Skeletal muscle tissue (tissue), 4 donors: Measurements from ENCODE around the gene EXOC3L4. TPM values are rescaled to one million over a fixed set of nuclear protein-coding genes. Genes with fewer than 3 reads are reported as not detected.
"Not testable (repeated sequence)": the region's sequence is repeated elsewhere in the genome, so short reads cannot be mapped to it uniquely, and the experiment has no call there.

ENCODE experiments used
- H3K27ac ChIP-seq: one replicate; pipeline ENCODE4 v1.7.0; 2013; ENCODE audit warnings: mild to moderate bottlenecking, low read depth, low read length, inconsistent platforms
- H3K27me3 ChIP-seq, 3 donors: one replicate each; pipeline ENCODE4 v1.7.0; 2013; ENCODE audit warnings: low read length in 3 of 3; ENCODE audit not compliant: control insufficient read depth in 3 of 3, insufficient read depth in 3 of 3
- H3K36me3 ChIP-seq, 3 donors: one replicate each; pipeline ENCODE4 v1.7.0; 2013; ENCODE audit warnings: low read length in 3 of 3; ENCODE audit not compliant: control insufficient read depth in 3 of 3, insufficient read depth in 3 of 3
- H3K4me1 ChIP-seq, 3 donors: one replicate each; pipeline ENCODE4 v1.7.0; 2013; ENCODE audit warnings: low read length in 3 of 3, mild to moderate bottlenecking in 3 of 3; ENCODE audit not compliant: control insufficient read depth in 3 of 3, insufficient read depth in 3 of 3
- H3K4me3 ChIP-seq, 3 donors: one replicate each; pipeline ENCODE4 v1.7.0; 2013; ENCODE audit warnings: low read length in 3 of 3
- H3K9ac ChIP-seq, 3 donors: one replicate each; pipeline ENCODE4 v1.7.0; 2013; ENCODE audit warnings: low read length in 3 of 3, mild to moderate bottlenecking in 3 of 3, moderate library complexity in 2 of 3, low read depth in 1 of 3
- H3K9me3 ChIP-seq, 3 donors: one replicate each; pipeline ENCODE4 v1.7.0; 2013; ENCODE audit warnings: low read length in 3 of 3; ENCODE audit not compliant: control insufficient read depth in 3 of 3
- total RNA-seq: library from RNA; depleted of rRNA; stranded (reverse); fragments of >200 nt; gene quantifications from one replicate; pipeline ENCODE4 v1.2.3, GENCODE V29; 2014
- donor health status: Osteomylitis.

Gene EXOC3L4
- total RNA-seq, 1 donor from 2014 or later, result 0.52 TPM

GRCh38 chr14:103146141-103146709 lies 51.7 kb downstream of the EXOC3L4 start:
- H3K9ac ChIP-seq, result no peak overlapping the region
- no peak overlapping the region for H3K27ac ChIP-seq
- H3K4me1 ChIP-seq, result peaks cover 0 to 6% (median 4%) of the 10 kb centered on the region in 3 donors
- H3K9me3 ChIP-seq, result no peaks in the 10 kb centered on the region
- no peak overlapping the region for H3K4me3 ChIP-seq
- no peaks in the 10 kb centered on the region for H3K36me3 ChIP-seq
- peaks cover 5 to 15% (median 8%) of the 10 kb centered on the region in 3 donors for H3K27me3 ChIP-seq

GRCh38 chr14:103149351-103150237 lies 55.1 kb downstream of the EXOC3L4 start:
- Histone ChIP-seq H3K27ac (no peak overlapping the region), H3K4me1 (peaks cover 3% of the 10 kb centered on the region in 3 donors), H3K36me3 (no peaks in the 10 kb centered on the region), H3K27me3 (peaks cover 0 to 6% (median 2%) of the 10 kb centered on the region in 3 donors), H3K9me3 (no peaks in the 10 kb centered on the region), H3K4me3 (no peak overlapping the region), H3K9ac (no peak overlapping the region)

GRCh38 chr14:103151270-103151945 lies 56.9 kb downstream of the EXOC3L4 start:
- Histone ChIP-seq H3K27ac (no peak overlapping the region), H3K4me3 (no peak overlapping the region), H3K9me3 (no peaks in the 10 kb centered on the region), H3K9ac (no peak overlapping the region), H3K27me3 (peaks cover 0 to 2% (median 2%) of the 10 kb centered on the region in 3 donors), H3K36me3 (no peaks in the 10 kb centered on the region), H3K4me1 (peaks cover 19 to 21% (median 19%) of the 10 kb centered on the region in 3 donors)

- H3K9me3 ChIP-seq, result no peaks in the 10 kb centered on the region
- H3K9ac ChIP-seq, result peak overlapping the region in 1 of 3 donors; percentile 60
- H3K36me3 ChIP-seq, result no peaks in the 10 kb centered on the region
- no peak overlapping the region for H3K4me3 ChIP-seq
- H3K27me3 ChIP-seq, result no peaks in the 10 kb centered on the region
- H3K4me1 ChIP-seq, result peaks cover 27 to 28% (median 28%) of the 10 kb centered on the region in 3 donors
- H3K27ac ChIP-seq, result no peak overlapping the region
Measured at GRCh38 chr14:103155010-103155409, 60.5 kb downstream of the EXOC3L4 start.

GRCh38 chr14:103155416-103155815 lies 60.9 kb downstream of the EXOC3L4 start:
- peak overlapping the region in 1 of 3 donors; percentile 60 for H3K9ac ChIP-seq
- H3K9me3 ChIP-seq, H3K4me3 ChIP-seq, H3K27ac ChIP-seq, H3K36me3 ChIP-seq, H3K27me3 ChIP-seq: not testable (repeated sequence)
- H3K4me1 ChIP-seq, result peaks cover 27 to 28% (median 28%) of the 10 kb centered on the region in 3 donors

GRCh38 chr14:103155826-103156394 lies 61.4 kb downstream of the EXOC3L4 start:
- Histone ChIP-seq H3K4me3 (no peak overlapping the region), H3K9ac (peak overlapping the region in 1 of 3 donors; percentile 60), H3K4me1 (peaks cover 28 to 30% (median 30%) of the 10 kb centered on the region in 3 donors), H3K27me3 (no peaks in the 10 kb centered on the region), H3K36me3 (no peaks in the 10 kb centered on the region), H3K27ac (no peak overlapping the region), H3K9me3 (no peaks in the 10 kb centered on the region)

- Histone ChIP-seq H3K9me3 (no peaks in the 10 kb centered on the region), H3K4me3 (no peak overlapping the region), H3K36me3 (no peaks in the 10 kb centered on the region), H3K4me1 (peaks cover 34 to 37% (median 35%) of the 10 kb centered on the region in 3 donors), H3K27me3 (no peaks in the 10 kb centered on the region), H3K27ac (no peak overlapping the region), H3K9ac (peak overlapping the region in 1 of 3 donors; percentile 60)
Measured at GRCh38 chr14:103156651-103157378, 62.3 kb downstream of the EXOC3L4 start.

GRCh38 chr14:103157969-103158368 lies 63.4 kb downstream of the EXOC3L4 start:
- H3K9ac ChIP-seq, result no peak overlapping the region
- no peaks in the 10 kb centered on the region for H3K36me3 ChIP-seq
- no peak overlapping the region for H3K27ac ChIP-seq
- H3K4me1 ChIP-seq, result peaks cover 34 to 37% (median 35%) of the 10 kb centered on the region in 3 donors
- no peaks in the 10 kb centered on the region for H3K27me3 ChIP-seq
- H3K4me3 ChIP-seq, result no peak overlapping the region
- H3K9me3 ChIP-seq, result no peaks in the 10 kb centered on the region

- H3K4me1 ChIP-seq, result peaks cover 34 to 37% (median 35%) of the 10 kb centered on the region in 3 donors
- H3K4me3 ChIP-seq, result no peak overlapping the region
- H3K27ac ChIP-seq, result no peak overlapping the region
- H3K36me3 ChIP-seq, result no peaks in the 10 kb centered on the region
- no peaks in the 10 kb centered on the region for H3K9me3 ChIP-seq
- no peak overlapping the region for H3K9ac ChIP-seq
- no peaks in the 10 kb centered on the region for H3K27me3 ChIP-seq
Measured at GRCh38 chr14:103158688-103159087, 64.2 kb downstream of the EXOC3L4 start.
